Astrocyte of the spinal cord (primary cell): ENCODE results near the gene OR51I1.

Experiments
- DNase-seq: peaks from one replicate; pipeline ENCODE4 v3.0.0; 2011; ENCODE audit warnings: low read depth, low spot score
- H3K4me3 ChIP-seq: 2 replicates; pipeline ENCODE4 v1.5.1; 2011; ENCODE audit warnings: low read depth, mild to moderate bottlenecking, low read length, moderate library complexity
- in situ Hi-C: cut with HindIII; loops from 2 replicates; pipeline ENCODE4 v1.10.0; 2017; ENCODE audit warnings: low sequenced_read_pairs
- TF ChIP-seq, protein P1 (sequence below): IDR thresholded peaks from 2 replicates; pipeline ENCODE4 v1.5.1; 2012; ENCODE audit warnings: low read depth, mild to moderate bottlenecking, low read length, inconsistent platforms

OR51I1 gene, protein sequence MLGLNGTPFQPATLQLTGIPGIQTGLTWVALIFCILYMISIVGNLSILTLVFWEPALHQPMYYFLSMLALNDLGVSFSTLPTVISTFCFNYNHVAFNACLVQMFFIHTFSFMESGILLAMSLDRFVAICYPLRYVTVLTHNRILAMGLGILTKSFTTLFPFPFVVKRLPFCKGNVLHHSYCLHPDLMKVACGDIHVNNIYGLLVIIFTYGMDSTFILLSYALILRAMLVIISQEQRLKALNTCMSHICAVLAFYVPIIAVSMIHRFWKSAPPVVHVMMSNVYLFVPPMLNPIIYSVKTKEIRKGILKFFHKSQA

GRCh38 chr11:5441414-5441813, at the start of gene OR51I1:
TSS of gene OR51I1 (minus strand) at chr11:5441514. CDS start at chr11:5441514, 0 bp downstream.
- no peak within 1 kb of the TSS for H3K4me3 ChIP-seq
- TF ChIP-seq, protein P1, sequence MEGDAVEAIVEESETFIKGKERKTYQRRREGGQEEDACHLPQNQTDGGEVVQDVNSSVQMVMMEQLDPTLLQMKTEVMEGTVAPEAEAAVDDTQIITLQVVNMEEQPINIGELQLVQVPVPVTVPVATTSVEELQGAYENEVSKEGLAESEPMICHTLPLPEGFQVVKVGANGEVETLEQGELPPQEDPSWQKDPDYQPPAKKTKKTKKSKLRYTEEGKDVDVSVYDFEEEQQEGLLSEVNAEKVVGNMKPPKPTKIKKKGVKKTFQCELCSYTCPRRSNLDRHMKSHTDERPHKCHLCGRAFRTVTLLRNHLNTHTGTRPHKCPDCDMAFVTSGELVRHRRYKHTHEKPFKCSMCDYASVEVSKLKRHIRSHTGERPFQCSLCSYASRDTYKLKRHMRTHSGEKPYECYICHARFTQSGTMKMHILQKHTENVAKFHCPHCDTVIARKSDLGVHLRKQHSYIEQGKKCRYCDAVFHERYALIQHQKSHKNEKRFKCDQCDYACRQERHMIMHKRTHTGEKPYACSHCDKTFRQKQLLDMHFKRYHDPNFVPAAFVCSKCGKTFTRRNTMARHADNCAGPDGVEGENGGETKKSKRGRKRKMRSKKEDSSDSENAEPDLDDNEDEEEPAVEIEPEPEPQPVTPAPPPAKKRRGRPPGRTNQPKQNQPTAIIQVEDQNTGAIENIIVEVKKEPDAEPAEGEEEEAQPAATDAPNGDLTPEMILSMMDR: no peak
- DNase-seq: no peak
- in situ Hi-C loops: no loop called here

- H3K4me3 ChIP-seq: no peak overlapping the region
- DNase-seq: peak; percentile 3
- TF ChIP-seq, protein P1: no peak
- in situ Hi-C loops: no loop called here
Measured at GRCh38 chr11:5489576-5490357, 48.5 kb upstream of the OR51I1 start.

DNA sequence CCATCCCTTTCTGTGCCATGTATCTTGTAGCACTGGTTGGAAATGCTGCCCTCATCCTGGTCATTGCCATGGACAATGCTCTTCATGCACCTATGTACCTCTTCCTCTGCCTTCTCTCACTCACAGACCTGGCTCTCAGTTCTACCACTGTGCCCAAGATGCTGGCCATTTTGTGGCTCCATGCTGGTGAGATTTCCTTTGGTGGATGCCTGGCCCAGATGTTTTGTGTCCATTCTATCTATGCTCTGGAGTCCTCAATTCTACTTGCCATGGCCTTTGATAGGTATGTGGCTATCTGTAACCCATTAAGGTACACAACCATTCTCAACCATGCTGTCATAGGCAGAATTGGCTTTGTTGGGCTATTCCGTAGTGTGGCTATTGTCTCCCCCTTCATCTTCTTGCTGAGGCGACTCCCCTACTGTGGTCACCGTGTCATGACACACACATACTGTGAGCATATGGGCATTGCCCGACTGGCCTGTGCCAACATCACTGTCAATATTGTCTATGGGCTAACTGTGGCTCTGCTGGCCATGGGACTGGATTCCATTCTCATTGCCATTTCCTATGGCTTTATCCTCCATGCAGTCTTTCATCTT, 47.6 kb upstream of the OR51I1 start:
- in situ Hi-C loops: no loop called here
- TF ChIP-seq, protein P1: no peak
- H3K4me3 ChIP-seq: no peak overlapping the region
- DNase-seq: no peak

GRCh38 chr11:5488385-5488784, 47.1 kb upstream of the OR51I1 start, which contains the start of gene OR52D1:
TSS of gene OR52D1 (plus strand) at chr11:5488685. CDS start at chr11:5488707, 22 bp downstream.
- no peak for DNase-seq
- in situ Hi-C loops: no loop called here
- TF ChIP-seq, protein P1: no peak
- no peak within 1 kb of the TSS for H3K4me3 ChIP-seq

DNA sequence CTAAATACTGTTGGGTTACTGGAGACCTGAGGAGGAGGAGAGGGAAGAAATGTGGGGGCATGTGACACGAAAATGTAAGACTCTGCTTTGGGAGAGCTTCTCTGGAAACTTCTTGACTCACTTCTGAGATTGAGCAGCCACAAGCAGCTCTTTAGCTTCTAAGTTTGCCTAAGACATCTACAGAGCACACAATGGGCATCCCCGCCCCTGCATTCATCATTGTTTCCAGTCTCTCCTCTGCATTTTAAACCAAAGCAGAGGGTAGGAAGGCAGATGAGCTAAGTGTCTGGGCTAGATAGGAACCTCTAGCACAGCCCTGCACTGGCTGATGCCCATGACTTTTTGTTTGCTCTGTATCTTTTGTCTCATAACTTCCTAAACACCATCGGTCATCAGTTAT, 45.1 kb upstream of the OR51I1 start:
- in situ Hi-C loops: no loop called here
- no peak for DNase-seq
- TF ChIP-seq, protein P1: no peak
- no peak overlapping the region for H3K4me3 ChIP-seq

DNA sequence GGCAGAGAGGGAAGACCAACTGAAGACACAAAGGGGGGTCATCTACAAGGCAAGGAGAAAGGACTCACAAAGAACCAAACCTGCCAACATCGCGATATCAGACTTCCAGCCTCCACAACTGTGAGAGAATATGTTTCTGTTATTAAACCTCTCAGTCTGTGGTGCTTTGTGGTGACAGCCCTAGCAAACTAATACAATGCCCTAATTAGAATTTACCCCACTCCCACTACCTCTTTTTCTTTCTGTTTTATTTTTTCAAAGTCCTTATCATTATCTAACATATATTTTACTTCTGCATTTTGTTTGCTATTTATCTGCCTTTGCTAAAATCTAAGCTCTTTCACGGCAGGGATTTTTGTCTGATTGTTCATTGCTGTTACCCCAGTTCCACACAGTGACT, 44.7 kb upstream of the OR51I1 start:
- no peak for DNase-seq
- TF ChIP-seq, protein P1: no peak
- no peak overlapping the region for H3K4me3 ChIP-seq
- in situ Hi-C loops: no loop called here
